Measurements from ENCODE around the gene NUP42. TPM values are rescaled to one million over a fixed set of nuclear protein-coding genes. Genes with fewer than 3 reads are reported as not detected.

Gene NUP42
- total and polyA plus RNA-seq, 2 experiments from 2014 or later = 23.6 to 47.9 TPM

DNA sequence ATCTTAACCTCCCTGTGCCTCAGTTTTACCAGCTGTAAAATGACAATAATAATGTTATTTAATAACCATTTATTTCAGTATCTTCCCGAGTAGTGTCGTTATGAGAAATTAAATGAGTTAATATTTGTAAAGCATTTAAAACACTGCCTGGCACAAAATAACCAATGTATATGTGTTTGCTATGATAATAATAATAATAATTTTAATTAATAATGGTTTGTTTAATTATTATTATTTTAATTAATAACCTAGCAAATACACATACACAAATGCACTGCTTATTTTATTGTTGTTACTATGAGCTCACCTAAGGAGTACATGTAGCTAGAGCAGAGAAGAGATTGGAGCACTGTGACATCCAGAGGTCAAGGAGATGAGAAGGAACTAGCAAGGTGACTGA lies 46.6 kb downstream of the NUP42 start:
- WGBS (ENCODE audit: low lambda C conversion rate, missing lambda C conversion rate) = 97% methylated on average over 2 of the region's 2 CpGs
- Histone ChIP-seq H2AFZ (no peak overlapping the region), H3K4me2 (no peak overlapping the region), H3K9me2 (replicated peaks; ENCODE audit: insufficient read depth) (no peaks in the 10 kb centered on the region), H3K79me2 (no peaks in the 10 kb centered on the region), H3K4me3 (no peak overlapping the region), H3K4me1 (ENCODE audit: insufficient read depth) (no peaks in the 10 kb centered on the region), H3K9me3 (ENCODE audit: low read depth) (no peaks in the 10 kb centered on the region), H3K36me3 (replicated peaks; ENCODE audit: insufficient read depth, low read depth) (no peaks in the 10 kb centered on the region), H4K20me1 (ENCODE audit: insufficient read depth, poor library complexity, severe bottlenecking) (no peaks in the 10 kb centered on the region), H3K27me3 (no peaks in the 10 kb centered on the region), H3K27ac (no peak overlapping the region)
- no peak for TF ChIP-seq EZH2phosphoT487 (IDR thresholded peaks at IDR 0.05; ENCODE audit: low read depth, severe bottlenecking, unreplicated experiment)
- no peak for TF ChIP-seq EZH2 (IDR thresholded peaks at IDR 0.05; ENCODE audit: borderline replicate concordance)
- TF ChIP-seq, protein P1, sequence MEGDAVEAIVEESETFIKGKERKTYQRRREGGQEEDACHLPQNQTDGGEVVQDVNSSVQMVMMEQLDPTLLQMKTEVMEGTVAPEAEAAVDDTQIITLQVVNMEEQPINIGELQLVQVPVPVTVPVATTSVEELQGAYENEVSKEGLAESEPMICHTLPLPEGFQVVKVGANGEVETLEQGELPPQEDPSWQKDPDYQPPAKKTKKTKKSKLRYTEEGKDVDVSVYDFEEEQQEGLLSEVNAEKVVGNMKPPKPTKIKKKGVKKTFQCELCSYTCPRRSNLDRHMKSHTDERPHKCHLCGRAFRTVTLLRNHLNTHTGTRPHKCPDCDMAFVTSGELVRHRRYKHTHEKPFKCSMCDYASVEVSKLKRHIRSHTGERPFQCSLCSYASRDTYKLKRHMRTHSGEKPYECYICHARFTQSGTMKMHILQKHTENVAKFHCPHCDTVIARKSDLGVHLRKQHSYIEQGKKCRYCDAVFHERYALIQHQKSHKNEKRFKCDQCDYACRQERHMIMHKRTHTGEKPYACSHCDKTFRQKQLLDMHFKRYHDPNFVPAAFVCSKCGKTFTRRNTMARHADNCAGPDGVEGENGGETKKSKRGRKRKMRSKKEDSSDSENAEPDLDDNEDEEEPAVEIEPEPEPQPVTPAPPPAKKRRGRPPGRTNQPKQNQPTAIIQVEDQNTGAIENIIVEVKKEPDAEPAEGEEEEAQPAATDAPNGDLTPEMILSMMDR (IDR thresholded peaks at IDR 0.05; ENCODE audit: poor library complexity) = no peak
- no peak for DNase-seq (ENCODE audit: low spot score)

DNA sequence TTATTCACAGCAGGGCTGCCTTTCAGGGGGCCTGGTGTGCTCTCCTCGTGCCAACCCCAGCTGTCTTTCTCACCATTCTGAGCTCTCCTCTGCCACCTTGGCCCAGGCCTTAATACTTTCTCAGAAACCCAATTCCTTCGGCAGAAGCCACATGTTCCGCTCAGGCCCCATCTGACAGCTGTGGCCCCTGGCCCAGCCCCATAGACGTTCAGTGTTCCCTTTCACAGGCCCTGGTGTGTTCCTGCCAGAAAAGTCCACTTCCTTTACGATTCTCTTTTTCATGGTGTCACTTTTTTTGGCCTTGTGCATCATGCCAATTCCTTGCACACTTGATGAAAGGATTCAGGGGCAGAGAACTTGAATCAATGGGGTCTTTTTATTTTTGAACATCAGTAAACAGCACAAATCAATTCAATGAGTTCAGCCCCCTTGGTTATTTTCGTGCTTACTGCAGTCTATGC lies 48.8 kb downstream of the NUP42 start:
- no peaks in the 10 kb centered on the region for H3K9me2 ChIP-seq (replicated peaks; ENCODE audit: insufficient read depth)
- H4K20me1 ChIP-seq (ENCODE audit: insufficient read depth, poor library complexity, severe bottlenecking) = no peaks in the 10 kb centered on the region
- H3K79me2 ChIP-seq = no peaks in the 10 kb centered on the region
- no peaks in the 10 kb centered on the region for H3K4me1 ChIP-seq (ENCODE audit: insufficient read depth)
- no peaks in the 10 kb centered on the region for H3K27me3 ChIP-seq
- H3K9me3 ChIP-seq (ENCODE audit: low read depth) = no peaks in the 10 kb centered on the region
- no peak overlapping the region for H3K4me3 ChIP-seq
- no peak overlapping the region for H3K27ac ChIP-seq
- 85% methylated on average over 6 of the region's 6 CpGs for WGBS (ENCODE audit: low lambda C conversion rate, missing lambda C conversion rate)
- no peak overlapping the region for H2AFZ ChIP-seq
- TF ChIP-seq EZH2 (IDR thresholded peaks at IDR 0.05; ENCODE audit: borderline replicate concordance) (no peak), EZH2phosphoT487 (IDR thresholded peaks at IDR 0.05; ENCODE audit: low read depth, severe bottlenecking, unreplicated experiment) (no peak)
- TF ChIP-seq, protein P1 (IDR thresholded peaks at IDR 0.05; ENCODE audit: poor library complexity) = no peak
- no peak for DNase-seq (ENCODE audit: low spot score)
- no peaks in the 10 kb centered on the region for H3K36me3 ChIP-seq (replicated peaks; ENCODE audit: insufficient read depth, low read depth)
- no peak overlapping the region for H3K4me2 ChIP-seq

DNA sequence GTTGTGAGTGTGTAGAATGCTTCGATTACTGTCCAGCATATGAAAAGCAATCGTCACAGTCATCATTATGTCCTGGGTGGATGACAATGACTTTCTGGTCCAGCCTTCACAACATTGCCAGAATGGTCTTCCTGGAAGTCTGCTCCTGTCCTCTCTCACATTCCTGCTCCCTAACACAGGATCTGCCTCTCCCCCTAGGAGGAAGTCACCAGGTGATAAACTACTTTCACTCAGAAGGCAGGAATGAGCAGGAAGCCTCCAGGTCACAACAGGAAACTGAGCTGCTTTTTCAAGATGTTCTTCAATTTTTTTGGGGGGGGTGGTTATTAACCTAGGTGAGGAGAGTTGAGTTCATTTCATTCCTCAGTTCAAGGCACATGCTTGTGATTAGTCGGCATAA lies 51.1 kb downstream of the NUP42 start:
- H3K9me2 ChIP-seq (replicated peaks; ENCODE audit: insufficient read depth) = no peaks in the 10 kb centered on the region
- H3K27ac ChIP-seq = no peak overlapping the region
- DNase-seq (ENCODE audit: low spot score) = no peak
- no peak overlapping the region for H2AFZ ChIP-seq
- no peak overlapping the region for H3K4me3 ChIP-seq
- no peaks in the 10 kb centered on the region for H3K27me3 ChIP-seq
- no peaks in the 10 kb centered on the region for H3K36me3 ChIP-seq (replicated peaks; ENCODE audit: insufficient read depth, low read depth)
- H3K9me3 ChIP-seq (ENCODE audit: low read depth) = no peaks in the 10 kb centered on the region
- H3K4me1 ChIP-seq (ENCODE audit: insufficient read depth) = no peaks in the 10 kb centered on the region
- WGBS (ENCODE audit: low lambda C conversion rate, missing lambda C conversion rate) = 91% methylated on average over 3 of the region's 3 CpGs
- H4K20me1 ChIP-seq (ENCODE audit: insufficient read depth, poor library complexity, severe bottlenecking) = no peaks in the 10 kb centered on the region
- no peaks in the 10 kb centered on the region for H3K79me2 ChIP-seq
- TF ChIP-seq, protein P1 (IDR thresholded peaks at IDR 0.05; ENCODE audit: poor library complexity) = no peak
- no peak for TF ChIP-seq EZH2 (IDR thresholded peaks at IDR 0.05; ENCODE audit: borderline replicate concordance)
- TF ChIP-seq EZH2phosphoT487 (IDR thresholded peaks at IDR 0.05; ENCODE audit: low read depth, severe bottlenecking, unreplicated experiment) = no peak
- H3K4me2 ChIP-seq = no peak overlapping the region

Data from hepatocyte (in vitro differentiated cells).